PC-3 (cell line): ENCODE measurements around the gene NECTIN3.

Experiments used
- CTCF ChIP-seq: fragments of 300-600 bp; sonication (generic); conservative IDR thresholded peaks from 2 replicates; pipeline ENCODE4 v1.5.1; 2017; ENCODE audit warnings: antibody characterized with exemption, low read depth, mild to moderate bottlenecking, low read length
- EZH2 ChIP-seq: fragments of 300-600 bp; sonication (generic); IDR thresholded peaks from one replicate; pipeline ENCODE4 v1.6.1; 2017; ENCODE audit warnings: antibody characterized with exemption, mild to moderate bottlenecking, low read length; ENCODE audit not compliant: unreplicated experiment
- EZH2phosphoT487 ChIP-seq: fragments of 300-600 bp; sonication (generic); IDR thresholded peaks from 2 replicates; pipeline ENCODE4 v1.6.1; 2018; ENCODE audit warnings: mild to moderate bottlenecking, antibody characterized with exemption, low read length, borderline replicate concordance

- no peak for TF ChIP-seq CTCF
- TF ChIP-seq EZH2 = no peak
- no peak for TF ChIP-seq EZH2phosphoT487
Observed at GRCh38 chr3:111027868-111028267, 43.7 kb upstream of the NECTIN3 start.
